GM12872 (cell line): ENCODE results near the gene GXYLT1.

Source experiments
- TF ChIP-seq, protein P1 (sequence below): IDR thresholded peaks from 3 replicates; pipeline ENCODE4 v1.5.1; 2011; ENCODE audit warnings: low read depth, mild to moderate bottlenecking, low read length, moderate library complexity; ENCODE audit not compliant: insufficient read depth

The GXYLT1 gene

DNA sequence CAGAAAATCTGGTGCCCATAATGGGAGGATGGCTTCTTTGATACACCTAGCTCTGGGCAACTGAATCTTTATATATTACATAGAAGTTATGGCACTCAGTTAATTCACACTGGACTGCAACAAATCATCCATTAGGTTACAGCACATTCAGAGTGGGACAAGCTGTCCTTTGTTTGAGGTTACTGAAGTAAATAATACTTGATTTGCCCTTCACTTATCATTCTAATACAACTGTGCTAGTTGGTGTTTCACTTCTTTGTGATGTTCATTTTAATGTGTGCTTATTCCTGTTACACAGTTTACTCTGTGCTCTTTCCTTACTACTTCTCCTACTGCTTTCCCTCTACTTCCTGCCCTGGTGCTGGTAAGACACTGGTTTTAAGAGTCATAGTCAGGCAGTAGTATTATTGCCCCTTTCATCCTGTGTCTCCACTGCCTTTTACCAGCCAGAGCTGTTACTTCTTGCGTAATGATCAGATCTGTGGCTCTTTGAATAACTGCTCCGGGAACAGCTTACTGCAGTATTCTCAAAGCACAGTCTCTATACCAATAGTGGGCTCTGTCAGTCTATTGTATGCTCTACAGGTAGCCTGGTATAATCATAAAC, 36.4 kb upstream of the GXYLT1 start:
- TF ChIP-seq, protein P1, sequence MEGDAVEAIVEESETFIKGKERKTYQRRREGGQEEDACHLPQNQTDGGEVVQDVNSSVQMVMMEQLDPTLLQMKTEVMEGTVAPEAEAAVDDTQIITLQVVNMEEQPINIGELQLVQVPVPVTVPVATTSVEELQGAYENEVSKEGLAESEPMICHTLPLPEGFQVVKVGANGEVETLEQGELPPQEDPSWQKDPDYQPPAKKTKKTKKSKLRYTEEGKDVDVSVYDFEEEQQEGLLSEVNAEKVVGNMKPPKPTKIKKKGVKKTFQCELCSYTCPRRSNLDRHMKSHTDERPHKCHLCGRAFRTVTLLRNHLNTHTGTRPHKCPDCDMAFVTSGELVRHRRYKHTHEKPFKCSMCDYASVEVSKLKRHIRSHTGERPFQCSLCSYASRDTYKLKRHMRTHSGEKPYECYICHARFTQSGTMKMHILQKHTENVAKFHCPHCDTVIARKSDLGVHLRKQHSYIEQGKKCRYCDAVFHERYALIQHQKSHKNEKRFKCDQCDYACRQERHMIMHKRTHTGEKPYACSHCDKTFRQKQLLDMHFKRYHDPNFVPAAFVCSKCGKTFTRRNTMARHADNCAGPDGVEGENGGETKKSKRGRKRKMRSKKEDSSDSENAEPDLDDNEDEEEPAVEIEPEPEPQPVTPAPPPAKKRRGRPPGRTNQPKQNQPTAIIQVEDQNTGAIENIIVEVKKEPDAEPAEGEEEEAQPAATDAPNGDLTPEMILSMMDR, result no peak

DNA sequence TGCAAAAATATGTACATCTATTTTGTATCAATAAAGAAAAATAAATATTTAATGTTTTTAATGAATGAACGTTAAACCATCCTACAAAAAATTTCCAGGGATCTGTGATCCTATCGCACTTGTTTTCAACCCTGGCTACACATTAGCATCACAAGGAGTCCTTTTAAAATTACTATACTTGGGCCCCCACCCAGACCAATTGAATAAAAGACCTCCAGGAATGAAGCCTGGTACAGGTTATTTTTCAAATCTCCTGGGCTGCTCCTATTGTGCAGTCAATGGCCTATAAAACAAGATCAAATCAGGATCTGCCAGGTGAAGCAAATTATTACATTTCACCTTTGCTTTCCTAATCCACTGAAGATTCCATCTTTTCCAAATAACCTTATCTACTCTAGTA, 33.4 kb upstream of the GXYLT1 start:
- TF ChIP-seq, protein P1, result no peak

DNA sequence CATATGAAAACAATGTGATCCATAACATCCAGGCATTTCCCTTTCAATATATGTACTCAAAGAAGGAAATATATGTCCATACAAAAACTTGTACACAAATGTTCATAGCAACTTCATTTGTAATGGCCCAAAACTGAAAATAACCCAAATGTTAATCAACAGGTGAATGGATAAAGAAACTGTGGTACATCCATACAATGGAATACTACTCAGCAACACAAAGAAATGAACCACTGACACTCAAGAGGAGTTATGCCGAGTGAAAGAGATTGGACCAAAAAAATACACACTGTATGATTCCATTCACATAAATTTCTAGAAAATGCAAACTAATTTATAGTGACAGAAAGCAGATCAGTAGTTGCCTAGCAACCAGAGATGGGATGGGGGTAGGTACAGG, 30.3 kb upstream of the GXYLT1 start:
- TF ChIP-seq, protein P1, result no peak

DNA sequence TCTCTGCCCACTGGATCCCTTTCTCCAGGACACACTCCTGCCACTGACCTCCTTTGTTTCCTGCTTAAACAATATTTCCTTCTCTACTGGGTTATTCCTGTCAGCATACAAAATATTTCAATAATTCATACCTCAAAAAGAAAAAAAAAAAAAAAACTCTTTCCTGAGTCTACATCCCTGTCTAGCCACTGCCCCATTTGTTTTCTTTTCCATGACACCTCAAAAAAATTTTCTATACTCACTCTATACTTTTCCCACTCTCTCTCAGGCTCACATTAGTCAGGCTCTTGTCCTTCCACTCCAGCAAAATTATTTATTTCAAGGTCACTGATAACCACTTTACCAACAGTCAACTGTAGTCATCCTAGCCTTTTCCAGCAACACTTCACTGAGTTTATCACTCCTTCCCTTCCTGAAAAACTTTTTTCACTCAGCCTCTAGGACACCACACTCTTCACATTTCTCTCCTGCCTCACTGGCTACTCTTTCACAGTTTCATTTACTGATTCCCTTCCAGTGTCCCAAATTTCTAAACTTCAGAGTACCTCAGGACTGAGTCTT, 29.4 kb upstream of the GXYLT1 start:
- TF ChIP-seq, protein P1, result no peak

DNA sequence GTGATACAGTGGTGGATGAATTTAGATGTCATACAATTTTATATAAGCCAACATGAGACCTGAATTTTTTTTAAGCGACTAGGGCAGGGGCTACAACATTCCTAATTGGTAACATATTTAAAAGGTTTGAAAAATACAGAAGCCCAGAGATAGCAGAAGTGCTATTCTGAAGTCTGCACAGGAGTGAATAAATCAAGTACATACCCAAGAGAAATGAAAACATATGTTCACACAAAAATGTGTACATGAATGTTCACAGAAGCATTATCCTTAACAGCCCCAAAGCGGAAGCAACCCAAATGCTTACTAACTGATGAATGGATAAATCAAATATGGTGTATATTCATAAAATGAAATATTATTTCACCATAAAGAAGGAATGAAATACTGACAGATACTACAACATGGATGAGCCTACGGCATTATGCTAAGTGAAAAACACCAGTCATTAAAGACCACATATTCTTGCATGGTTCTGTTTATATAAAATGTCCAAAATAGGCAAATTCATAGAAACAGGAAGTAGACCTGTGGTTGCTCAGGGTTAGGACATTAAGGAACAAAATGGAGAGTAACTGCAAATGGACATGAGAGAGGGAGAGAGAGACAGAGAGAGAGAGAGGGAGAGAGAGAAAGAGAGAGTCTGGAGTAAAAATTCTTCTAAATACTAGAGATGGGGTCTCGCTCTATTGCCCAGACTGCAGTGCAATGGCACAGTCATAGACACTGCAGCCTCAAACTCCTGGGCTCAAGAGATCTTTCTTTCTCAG, 28.0 kb upstream of the GXYLT1 start:
- TF ChIP-seq, protein P1, result no peak

DNA sequence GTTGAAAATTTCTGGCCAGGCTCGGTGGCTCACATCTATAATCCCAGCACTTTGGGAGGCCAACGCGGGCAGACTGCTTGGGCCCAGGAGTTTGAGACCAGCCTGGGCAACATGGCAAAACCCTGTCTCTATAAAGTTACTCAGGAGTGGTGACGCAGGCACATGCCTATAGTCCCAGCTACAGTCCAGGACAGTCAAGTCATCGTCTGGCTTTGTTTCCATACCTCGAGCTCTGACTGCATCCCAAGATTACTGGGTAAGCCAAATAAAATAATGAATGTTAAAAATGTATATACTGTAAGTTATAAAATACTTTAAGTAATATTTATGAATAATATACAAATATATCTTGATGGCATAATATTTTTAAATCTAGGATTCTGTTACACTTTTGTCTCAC, 23.0 kb upstream of the GXYLT1 start:
- TF ChIP-seq, protein P1, result no peak

DNA sequence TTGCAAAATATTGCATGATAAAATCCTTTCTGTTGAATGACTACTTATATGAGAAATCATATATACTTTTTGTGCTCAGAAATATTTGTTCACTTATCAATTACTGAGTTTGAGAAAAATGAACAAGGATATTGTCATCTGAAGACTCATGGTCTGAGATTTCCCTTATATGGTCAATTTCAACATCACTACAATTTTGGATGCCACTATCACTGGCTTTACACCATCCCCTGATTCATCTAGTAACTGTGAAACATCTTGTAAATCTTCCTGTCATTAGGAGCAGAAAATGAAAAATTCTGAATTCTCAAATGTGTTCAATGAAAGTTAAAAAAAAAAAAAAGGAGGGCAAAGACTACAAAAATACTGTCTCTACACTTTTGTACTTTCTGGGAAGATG, 21.8 kb upstream of the GXYLT1 start:
- TF ChIP-seq, protein P1, result no peak
